Mammary epithelial cell (primary cell): ENCODE data around the gene KCTD7.

Experiments used
- CTCF ChIP-seq, 2 donors: IDR thresholded peaks in 1 of 2; conservative IDR thresholded peaks in 1 of 2; 2 replicates each; pipeline ENCODE4 v1.5.1; 2011 to 2012; ENCODE audit warnings: inconsistent platforms in 2 of 2, low read length in 2 of 2, mild to moderate bottlenecking in 2 of 2, control low read depth in 1 of 2, low read depth in 1 of 2; ENCODE audit not compliant: insufficient read depth in 1 of 2; ENCODE audit errors: extremely low read depth in 1 of 2
- EZH2 ChIP-seq: IDR thresholded peaks from 2 replicates; pipeline ENCODE4 v1.6.1; 2012; ENCODE audit warnings: low read length, inconsistent platforms, borderline replicate concordance

- TF ChIP-seq EZH2 (no peak), CTCF (conservative IDR thresholded peaks at IDR 0.05 in 1 of 2, IDR thresholded peaks at IDR 0.05 in 1 of 2; ENCODE audit: extremely low read depth in 1 of 2, insufficient read depth in 1 of 2, low read depth in 1 of 2, low read length in 2 of 2) (no peak)
Measured at GRCh38 chr7:66586181-66586580, 42.5 kb upstream of the KCTD7 start.
